ENCODE data around the gene ZNF649.

GRCh38 chr19:51915324-51915867 is 10.6 kb upstream of the ZNF649 start:
- TF ChIP-seq REST (IDR thresholded peaks at IDR 0.05; ENCODE audit: low read depth) (no peak), CTCF (IDR thresholded peaks at IDR 0.05 in 2 of 3, conservative IDR thresholded peaks at IDR 0.05 in 1 of 3; ENCODE audit: borderline replicate concordance in 1 of 3, insufficient read depth in 1 of 3, low read depth in 2 of 3, low read length in 2 of 3) (no peak)

Data from HCT116 (cell line).